Activated effector memory CD4-positive, alpha-beta T cell treated with Interleukin-2 at 50 U/mL for 16 hours (primary cell): ENCODE data around the gene CDKAL1.
"Not testable (repeated sequence)": the region's sequence is repeated elsewhere in the genome, so short reads cannot be mapped to it uniquely, and the experiment has no call there.

Experiments
- DNase-seq: peaks from one replicate; pipeline ENCODE4 v3.0.0-alpha.2; 2020

Gene CDKAL1

DNA sequence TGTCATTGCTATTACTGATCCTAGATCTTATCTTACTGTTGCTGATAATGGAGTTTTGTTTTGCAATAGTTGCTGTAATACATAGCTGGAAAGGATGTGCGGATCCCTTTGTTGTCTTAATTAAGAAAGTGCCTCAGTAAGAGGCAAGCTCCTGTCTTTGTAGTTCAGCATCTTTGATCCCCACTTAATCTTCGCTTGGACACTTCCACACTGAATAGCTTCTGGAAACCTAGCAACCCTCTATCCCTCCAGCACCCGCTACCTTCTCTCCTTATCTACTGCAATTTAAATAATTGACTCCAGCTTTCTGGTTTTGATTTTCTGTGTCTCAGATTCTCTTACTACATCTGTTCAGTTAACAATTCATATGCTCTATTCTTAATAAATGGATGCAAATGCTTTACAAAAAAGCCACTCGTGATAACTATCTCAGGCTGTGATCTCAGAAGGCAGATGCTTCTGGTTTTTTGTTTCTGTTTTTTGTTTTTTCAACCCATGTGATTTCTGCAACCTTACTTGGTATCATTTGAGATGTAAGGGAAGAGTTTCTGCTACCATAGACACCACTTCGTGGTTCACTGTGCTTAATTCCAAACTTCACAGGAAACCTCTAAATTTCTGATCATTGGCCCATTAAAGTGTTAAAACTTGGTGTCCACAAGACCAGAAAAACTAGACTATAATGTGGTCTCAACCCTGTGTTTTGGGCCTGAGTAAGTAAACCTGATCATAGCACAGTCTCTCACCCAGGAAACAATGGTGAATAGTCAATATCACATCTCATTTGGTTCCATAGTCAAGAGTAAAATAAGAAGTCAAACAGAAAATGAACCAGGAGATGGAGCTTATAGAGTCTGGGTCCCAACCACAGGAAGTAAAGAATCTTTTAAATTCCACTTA lies 707.2 kb downstream of the CDKAL1 start:
- DNase-seq: no peak

- no peak for DNase-seq
Measured at GRCh38 chr6:21244897-21245470, 710.7 kb downstream of the CDKAL1 start.

DNA sequence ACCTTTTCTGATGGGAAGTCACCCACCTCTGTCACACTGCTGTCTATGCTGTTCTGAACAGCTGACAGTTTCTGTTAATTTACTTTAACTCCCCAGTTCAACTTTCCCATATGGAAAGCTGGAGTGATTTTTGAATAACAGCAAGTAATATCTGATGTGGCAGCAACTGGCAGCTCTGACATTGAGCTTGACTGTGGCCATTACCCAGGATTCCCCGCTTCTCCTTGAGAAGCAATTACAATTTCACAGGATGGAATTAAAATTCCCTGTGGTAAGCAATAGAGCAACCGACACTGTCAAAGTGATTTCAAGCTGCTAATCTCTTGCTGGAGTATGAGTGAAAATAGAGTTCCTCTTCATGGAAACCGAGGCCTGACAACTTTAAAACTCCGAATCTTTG lies 711.2 kb downstream of the CDKAL1 start:
- DNase-seq: no peak

DNA sequence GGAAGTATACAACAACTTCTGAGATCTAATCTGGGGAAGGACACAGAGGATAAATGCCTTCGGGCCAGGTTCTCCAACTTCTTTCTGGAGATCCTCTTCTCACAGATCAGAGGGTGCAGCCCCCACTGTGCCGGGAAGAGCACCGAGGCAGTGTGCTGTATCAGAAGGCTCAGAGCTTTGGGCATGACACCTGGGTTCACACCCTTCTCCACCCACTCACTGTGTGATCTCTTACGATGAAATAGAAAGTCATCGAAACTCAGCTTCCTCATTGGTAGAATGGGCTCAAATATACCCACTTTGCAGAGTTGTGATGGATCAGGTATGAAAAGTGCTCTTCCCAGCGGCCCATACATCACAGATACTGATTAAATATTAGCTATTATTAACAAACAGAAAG lies 711.8 kb downstream of the CDKAL1 start:
- DNase-seq: no peak

DNA sequence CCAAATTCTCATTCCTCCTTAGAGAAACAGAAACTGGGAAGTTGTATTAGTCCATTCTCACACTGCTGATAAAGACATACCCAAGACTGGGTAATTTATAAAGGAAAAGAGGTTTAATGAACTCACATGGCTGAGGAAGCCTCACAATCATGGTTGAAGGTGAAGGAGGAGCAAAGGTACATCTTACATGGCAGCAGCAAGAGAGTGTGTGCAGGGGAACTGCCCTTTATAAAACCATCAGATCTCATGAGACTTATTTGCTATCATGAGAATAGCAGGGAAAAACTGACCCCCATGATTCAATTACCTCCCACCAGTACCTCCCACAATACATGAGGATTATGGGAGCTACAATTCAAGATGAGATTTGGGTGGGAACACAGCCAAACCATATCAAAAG lies 720.2 kb downstream of the CDKAL1 start:
- not testable (repeated sequence) for DNase-seq

DNA sequence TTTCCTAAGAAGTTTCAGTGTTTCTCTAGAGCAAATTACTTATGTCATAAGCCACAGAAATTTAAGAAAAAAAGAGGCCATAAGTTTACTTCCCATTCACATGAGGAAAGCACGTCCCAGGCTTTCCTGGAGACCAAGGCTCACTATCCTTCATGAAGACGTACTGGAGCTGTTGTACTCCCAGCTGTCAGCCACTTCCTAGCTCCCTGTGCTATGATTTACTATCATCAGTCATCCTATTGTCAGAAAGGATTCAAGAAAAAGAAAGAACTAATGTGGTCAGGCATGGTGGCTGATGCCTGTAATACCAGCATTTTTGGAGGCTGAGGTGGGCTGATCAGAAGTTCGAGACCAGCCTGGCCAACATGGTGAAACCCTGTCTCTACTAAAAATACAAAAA lies 721.9 kb downstream of the CDKAL1 start:
- no peak for DNase-seq

GRCh38 chr6:21257125-21257524 lies 722.9 kb downstream of the CDKAL1 start:
- no peak for DNase-seq

- no peak for DNase-seq
Measured at GRCh38 chr6:21258665-21259064, 724.4 kb downstream of the CDKAL1 start.

GRCh38 chr6:21259660-21260059 lies 725.4 kb downstream of the CDKAL1 start:
- no peak for DNase-seq

- DNase-seq: no peak
Measured at GRCh38 chr6:21262504-21262903, 728.2 kb downstream of the CDKAL1 start.

GRCh38 chr6:21263531-21264287 lies 729.5 kb downstream of the CDKAL1 start:
- no peak for DNase-seq

DNA sequence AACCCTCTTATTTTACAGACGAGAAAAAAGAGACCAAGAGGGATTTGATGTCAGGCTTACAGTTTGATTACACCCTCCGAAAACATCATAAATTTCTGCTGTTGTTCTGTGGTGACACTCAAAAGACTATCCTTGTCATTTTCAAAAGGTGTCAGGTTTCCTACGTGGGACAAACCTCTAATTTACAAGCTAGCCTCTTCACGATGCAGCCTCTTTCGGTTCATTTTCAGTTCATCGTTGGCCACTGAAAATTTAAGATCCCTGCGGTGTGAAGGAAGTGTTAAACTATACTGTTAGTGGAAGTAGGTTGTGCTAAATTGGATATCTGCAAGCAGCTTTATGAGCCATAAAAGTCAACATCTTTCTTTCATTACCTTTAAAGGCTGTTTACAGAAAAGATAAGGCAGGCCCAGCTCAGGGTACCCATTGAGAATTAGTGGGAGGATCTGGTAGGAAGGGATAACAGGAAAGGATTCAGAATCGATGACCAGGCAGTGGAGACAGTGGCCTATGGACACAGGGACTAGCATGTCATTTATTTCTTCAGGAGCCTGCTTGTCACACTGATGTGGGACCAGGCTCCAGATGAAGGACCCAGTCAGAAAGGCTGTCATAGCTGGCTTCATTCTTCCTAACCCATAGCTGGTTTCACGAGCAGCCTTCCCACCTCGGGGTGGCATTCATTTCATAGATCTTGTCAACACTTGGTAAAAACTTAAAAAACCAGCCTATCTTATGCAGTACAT lies 730.2 kb downstream of the CDKAL1 start:
- DNase-seq: no peak

DNA sequence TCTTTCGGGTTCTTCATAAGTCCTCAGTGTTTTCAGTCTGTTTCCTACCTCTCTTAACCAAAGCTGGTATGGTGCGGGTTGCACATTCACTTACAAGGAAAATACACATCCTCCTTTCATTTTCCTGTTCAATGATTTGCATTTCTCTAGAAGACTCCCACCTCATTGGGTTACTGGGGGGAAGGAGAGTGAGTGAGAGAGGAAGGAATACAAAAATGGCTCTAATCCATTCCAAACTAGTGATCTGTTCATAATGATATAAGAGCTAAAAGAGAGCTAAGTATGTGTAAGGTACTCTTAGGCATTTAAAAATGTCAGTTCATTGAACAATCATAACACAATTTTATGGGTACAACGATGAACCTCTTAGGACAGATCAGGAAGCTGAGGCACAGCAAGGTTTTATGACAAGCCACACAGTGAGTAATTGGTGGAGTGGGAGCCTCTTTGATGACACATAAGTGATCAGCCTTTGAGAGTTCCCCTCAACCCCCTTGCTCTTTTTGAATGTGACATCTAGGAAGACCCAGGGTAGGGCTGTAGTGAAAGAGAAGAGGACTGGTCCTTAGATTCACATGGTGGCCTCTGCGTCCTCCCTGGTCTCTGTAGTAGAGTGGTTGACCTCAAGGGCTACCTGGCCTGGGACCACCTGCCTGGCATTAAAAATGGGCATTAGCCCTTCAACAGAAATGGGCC lies 730.9 kb downstream of the CDKAL1 start:
- no peak for DNase-seq

- DNase-seq: no peak
Measured at GRCh38 chr6:21265730-21266044, 731.4 kb downstream of the CDKAL1 start.

DNA sequence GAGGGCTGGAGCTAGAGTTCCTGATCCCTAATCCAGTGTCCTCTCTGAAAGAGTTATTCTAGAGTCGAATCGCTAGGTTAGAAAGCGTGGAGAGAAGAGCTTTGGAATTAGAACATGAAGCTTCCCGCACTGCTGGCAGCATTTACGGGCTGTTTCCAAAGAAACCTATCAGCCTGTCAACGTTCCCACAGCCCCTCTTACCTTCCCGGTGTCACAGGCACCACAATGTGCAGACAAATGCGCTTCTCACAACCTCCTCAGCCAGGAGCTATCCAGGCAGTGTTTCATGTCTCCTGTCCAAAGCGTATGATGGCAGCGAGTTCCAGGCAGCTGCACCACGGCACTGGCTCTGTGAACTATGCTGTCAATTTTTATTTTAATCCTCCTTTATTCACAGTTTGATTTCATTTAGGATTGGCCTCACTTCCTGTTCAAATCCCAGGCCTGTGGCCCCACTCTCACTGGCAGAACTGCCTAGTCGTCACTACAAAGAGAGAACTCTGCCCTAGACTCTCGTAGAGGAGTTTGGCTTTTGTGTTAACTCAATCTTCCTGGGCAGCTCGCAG lies 736.5 kb downstream of the CDKAL1 start:
- no peak for DNase-seq

GRCh38 chr6:21271428-21272155 lies 737.3 kb downstream of the CDKAL1 start:
- no peak for DNase-seq

DNA sequence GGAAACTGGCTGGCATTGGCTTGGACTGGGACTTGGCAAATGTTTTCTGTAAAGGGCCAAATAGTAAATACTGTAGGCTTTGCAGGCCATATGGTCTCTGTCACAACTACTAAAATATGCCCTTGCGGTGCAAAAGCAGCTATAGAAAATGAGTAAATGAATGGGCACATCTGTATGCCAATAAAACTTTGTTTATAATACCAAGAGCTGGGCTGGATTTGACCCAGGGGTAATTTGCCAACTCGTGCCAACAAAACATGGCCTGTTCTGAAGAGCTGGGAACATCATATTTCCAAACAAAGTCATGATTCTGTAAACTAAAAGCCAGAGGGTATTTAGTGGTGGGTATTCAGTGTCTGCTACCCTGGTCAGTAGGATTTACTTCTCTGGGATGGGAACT lies 739.2 kb downstream of the CDKAL1 start:
- no peak for DNase-seq

DNA sequence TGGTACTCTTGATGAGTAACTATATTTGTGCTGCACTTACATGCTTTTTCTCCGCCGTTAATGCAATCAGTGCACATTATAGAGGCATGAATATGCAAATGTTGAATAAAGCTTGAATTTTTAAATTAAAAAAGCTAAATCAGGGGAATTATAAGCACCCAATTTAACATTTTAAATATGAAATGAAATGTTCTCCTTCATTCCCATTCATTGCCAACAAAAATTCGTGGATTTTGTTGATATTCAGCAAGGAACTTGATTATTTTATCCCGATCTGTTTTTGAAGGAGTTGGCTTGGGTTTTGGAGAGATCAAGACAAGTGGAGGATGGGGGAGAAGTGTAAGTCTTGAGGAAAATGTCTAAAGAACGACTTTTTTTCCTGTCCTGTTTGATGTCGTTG lies 740.6 kb downstream of the CDKAL1 start:
- no peak for DNase-seq

DNA sequence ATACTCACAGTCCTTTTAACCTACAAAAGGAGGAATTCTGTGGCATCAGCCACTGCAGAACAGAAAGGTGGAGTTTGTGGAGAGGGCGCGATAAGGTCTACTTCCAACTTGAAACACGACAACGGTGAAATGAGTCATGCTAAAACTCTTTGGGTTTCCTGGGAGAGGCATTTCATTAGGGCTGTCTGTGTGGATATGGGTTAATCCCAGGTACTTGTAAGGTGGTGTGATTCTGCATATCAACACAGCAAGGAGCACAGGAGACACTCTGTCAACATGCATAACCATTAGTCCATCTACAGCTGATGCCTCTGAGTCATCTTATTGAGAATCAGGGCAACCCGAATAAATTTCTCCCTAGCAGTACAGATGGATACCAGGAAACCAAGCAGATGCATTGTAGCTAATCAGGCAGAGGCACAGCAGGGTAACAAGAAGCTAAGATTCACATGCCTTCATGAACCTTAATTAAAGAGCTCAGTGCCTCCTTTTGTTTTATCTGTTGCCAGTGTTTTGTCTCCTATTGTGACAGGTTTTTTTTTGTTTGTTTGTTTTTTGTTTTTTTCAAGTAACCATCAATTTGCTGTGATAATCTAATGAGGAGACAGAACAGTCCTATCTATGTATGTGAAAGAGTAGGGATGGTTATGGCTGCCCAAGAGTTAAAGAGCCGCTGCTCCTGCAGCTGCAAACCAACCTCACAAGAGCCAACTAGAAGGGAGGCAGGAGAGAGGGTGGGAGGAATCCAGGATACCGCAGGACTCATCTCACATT lies 743.5 kb downstream of the CDKAL1 start:
- DNase-seq: no peak

DNA sequence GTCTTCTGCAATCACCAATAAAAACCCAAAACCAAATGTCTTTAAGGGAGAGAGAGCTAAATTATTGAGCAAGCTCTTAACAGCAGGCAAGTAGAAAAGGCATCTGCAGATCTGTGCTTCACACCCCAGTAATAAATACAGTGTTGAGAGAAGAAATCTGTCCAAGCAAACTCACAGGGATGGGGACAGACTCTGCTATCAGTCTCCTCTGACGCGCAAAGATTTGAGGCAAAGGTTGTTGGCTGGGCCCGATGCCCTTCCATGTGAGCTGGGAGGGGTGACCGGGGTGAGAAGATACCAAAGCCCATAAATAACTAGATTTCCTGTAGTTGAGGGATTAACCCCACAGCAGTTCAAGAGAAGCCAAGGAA lies 744.1 kb downstream of the CDKAL1 start:
- DNase-seq: no peak

DNA sequence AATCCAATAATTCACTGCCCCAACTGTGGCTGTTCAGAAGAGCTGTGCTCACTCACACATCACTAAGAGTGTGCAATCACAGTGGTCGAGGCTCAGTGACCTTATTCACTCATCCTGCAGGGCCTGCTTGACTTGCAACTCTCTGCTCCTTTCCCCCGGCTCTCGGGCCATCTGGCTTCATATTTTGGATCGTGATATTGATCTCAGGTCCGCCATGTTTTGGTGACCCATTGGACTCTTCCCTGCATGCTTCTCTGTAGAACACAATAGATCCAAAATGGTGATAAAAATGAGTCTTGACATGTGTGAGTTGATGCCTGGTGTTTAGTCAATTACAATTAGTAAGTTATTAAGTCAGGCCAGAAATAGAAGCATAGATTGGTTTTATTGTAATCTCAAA lies 745.4 kb downstream of the CDKAL1 start:
- no peak for DNase-seq
